Bronchial epithelial cell (primary cell): ENCODE results near the gene SLC25A12. TPM values are rescaled to one million over a fixed set of nuclear protein-coding genes. Genes with fewer than 3 reads are reported as not detected.
"Not testable (repeated sequence)": the region's sequence is repeated elsewhere in the genome, so short reads cannot be mapped to it uniquely, and the experiment has no call there.

ENCODE experiments used
- DNase-seq: peaks from one replicate; pipeline ENCODE4 v3.0.0-alpha.2; 2010; ENCODE audit warnings: low read depth
- FAIRE-seq: peaks from 2 replicates; lab custom pipeline; 2011; peaks lifted over from hg19 to GRCh38; lab: Jason Lieb, UNC
- H3K27me3 ChIP-seq: 2 replicates; pipeline ENCODE4 v1.5.1; 2011; ENCODE audit warnings: low read length; ENCODE audit not compliant: control insufficient read depth, insufficient read depth
- H3K36me3 ChIP-seq: 2 replicates; pipeline ENCODE4 v1.5.1; 2011; ENCODE audit warnings: low read length; ENCODE audit not compliant: control insufficient read depth, insufficient read depth
- H3K4me3 ChIP-seq: 2 replicates; pipeline ENCODE4 v1.5.1; 2011; ENCODE audit warnings: mild to moderate bottlenecking, low read depth, low read length, control low read depth
- CTCF ChIP-seq: IDR thresholded peaks from 2 replicates; pipeline ENCODE4 v1.5.1; 2011; ENCODE audit warnings: mild to moderate bottlenecking, moderate library complexity, low read length, control low read depth, inconsistent platforms; ENCODE audit not compliant: insufficient read depth, severe bottlenecking
- total RNA-seq: library from RNA; depleted of rRNA; stranded (reverse); fragments of >200 nt; gene quantifications from 2 replicates; pipeline ENCODE4 v1.2.1, GENCODE V29; 2014

SLC25A12 gene
- total RNA-seq, 1 donor from 2014 or later: 9.5 TPM

DNA sequence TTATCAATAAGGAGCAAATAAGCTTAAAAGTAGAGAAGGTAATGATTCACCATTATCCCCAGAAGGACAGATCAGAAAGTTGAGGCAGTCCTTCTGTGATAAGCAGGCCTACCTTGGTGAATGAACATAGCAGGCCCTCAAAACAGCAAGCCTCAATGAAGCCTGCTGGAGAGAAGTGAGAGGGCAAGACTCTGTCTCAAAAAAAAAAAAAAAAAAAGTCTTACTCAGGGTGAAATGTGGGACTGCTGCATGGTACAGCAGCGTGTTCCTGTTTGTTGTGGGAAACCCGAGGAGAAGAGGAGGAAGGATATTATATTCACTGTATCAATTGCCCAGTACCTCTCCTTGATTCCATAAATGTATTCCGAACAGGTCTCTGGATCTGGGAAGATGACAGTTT lies 19.5 kb upstream of the SLC25A12 start:
- no peaks in the 10 kb centered on the region for H3K36me3 ChIP-seq
- no peak for DNase-seq
- no peak overlapping the region for H3K4me3 ChIP-seq
- no peak for FAIRE-seq
- no peak for TF ChIP-seq CTCF
- H3K27me3 ChIP-seq: no peaks in the 10 kb centered on the region

- FAIRE-seq (no peak), DNase-seq (no peak)
- no peak overlapping the region for H3K4me3 ChIP-seq
- H3K27me3 ChIP-seq: no peaks in the 10 kb centered on the region
- TF ChIP-seq CTCF: no peak
- H3K36me3 ChIP-seq: no peaks in the 10 kb centered on the region
Observed at GRCh38 chr2:171910494-171910893, 16.4 kb upstream of the SLC25A12 start.

GRCh38 chr2:171909266-171909665 lies 15.2 kb upstream of the SLC25A12 start:
- FAIRE-seq: no peak
- H3K27me3 ChIP-seq: no peaks in the 10 kb centered on the region
- TF ChIP-seq CTCF: no peak
- DNase-seq: no peak
- no peaks in the 10 kb centered on the region for H3K36me3 ChIP-seq
- no peak overlapping the region for H3K4me3 ChIP-seq

GRCh38 chr2:171908235-171908634 lies 14.2 kb upstream of the SLC25A12 start:
- no peak for FAIRE-seq

GRCh38 chr2:171902840-171903420 lies 8.9 kb upstream of the SLC25A12 start:
- no peak for DNase-seq
- no peak for TF ChIP-seq CTCF
- no peaks in the 10 kb centered on the region for H3K36me3 ChIP-seq
- no peak for FAIRE-seq
- H3K27me3 ChIP-seq: no peaks in the 10 kb centered on the region
- H3K4me3 ChIP-seq: no peak overlapping the region

More at GRCh38 chr2:171908235-171908634, 14.2 kb upstream of the SLC25A12 start:
- Histone ChIP-seq H3K27me3 (no peaks in the 10 kb centered on the region), H3K36me3 (no peaks in the 10 kb centered on the region), H3K4me3 (no peak overlapping the region)
- no peak for TF ChIP-seq CTCF
- DNase-seq: no peak

- not testable (repeated sequence) for H3K36me3 ChIP-seq, DNase-seq, H3K4me3 ChIP-seq, H3K27me3 ChIP-seq, FAIRE-seq
Observed at GRCh38 chr2:171899623-171900282, 5.7 kb upstream of the SLC25A12 start.
